NCI-H2196 treated with DMSO at 0.1 percent for 48 hours (cell line): ENCODE measurements around the gene SOX9.
A peak's percentile ranks its signal among the peaks of the same experiment; 100 is the strongest.
"Not testable (repeated sequence)": the region's sequence is repeated elsewhere in the genome, so short reads cannot be mapped to it uniquely, and the experiment has no call there.

Experiments
- DNase-seq: peaks from one replicate; lab custom pipeline; 2025; ENCODE audit not compliant: unreplicated experiment; lab: John Stamatoyannopoulos, UW

SOX9 gene

GRCh38 chr17:72110942-72111318 lies 9.9 kb upstream of the SOX9 start:
- no peak for DNase-seq

GRCh38 chr17:72111336-72111923 lies 9.4 kb upstream of the SOX9 start:
- DNase-seq, result no peak

DNA sequence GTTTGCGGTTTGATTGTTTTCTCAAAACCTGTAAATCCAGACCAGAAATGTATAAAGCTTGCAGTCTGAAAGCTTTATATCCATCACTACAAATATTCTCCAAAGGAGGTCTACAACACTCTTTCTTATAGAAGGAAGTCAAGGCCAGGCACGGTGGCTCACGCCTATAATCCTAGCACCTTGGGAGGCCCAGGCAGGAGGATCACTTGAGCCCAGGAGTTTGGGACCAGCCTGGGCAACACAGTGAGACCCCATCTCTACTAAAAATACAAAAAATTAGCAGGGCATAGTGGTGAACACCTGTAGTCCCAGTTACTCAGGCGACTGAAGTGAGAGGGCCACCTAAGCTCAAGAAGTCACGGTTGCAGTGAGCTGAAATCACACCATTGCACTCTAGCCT lies 8.9 kb upstream of the SOX9 start:
- not testable (repeated sequence) for DNase-seq

DNA sequence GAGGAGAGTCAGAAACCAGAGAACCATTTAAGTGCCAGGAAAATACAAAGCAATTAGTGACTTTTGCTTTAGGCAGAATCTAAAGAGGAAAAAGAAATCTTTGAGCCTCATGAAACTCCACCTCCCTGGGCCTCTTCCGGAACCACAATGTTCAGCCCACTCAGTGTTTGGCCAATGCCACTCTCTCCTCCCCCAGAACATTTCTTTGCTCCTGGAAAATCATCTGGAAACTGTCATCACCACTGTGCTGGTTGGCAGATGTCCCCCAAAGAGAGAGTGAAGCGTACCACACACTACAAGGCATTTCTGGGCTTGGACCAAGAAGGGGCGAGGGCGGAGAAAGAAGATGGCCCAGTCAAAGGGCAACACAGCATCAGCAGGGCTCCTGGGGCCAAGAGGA lies 7.1 kb upstream of the SOX9 start:
- no peak for DNase-seq

- no peak for DNase-seq
Measured at GRCh38 chr17:72115781-72116525, 4.9 kb upstream of the SOX9 start.

GRCh38 chr17:72116661-72117521 lies 3.9 kb upstream of the SOX9 start:
- no peak for DNase-seq

GRCh38 chr17:72117535-72118334 lies 3.1 kb upstream of the SOX9 start:
- DNase-seq, result no peak

GRCh38 chr17:72118335-72119076 lies 2.3 kb upstream of the SOX9 start:
- DNase-seq, result peak; percentile 33

DNA sequence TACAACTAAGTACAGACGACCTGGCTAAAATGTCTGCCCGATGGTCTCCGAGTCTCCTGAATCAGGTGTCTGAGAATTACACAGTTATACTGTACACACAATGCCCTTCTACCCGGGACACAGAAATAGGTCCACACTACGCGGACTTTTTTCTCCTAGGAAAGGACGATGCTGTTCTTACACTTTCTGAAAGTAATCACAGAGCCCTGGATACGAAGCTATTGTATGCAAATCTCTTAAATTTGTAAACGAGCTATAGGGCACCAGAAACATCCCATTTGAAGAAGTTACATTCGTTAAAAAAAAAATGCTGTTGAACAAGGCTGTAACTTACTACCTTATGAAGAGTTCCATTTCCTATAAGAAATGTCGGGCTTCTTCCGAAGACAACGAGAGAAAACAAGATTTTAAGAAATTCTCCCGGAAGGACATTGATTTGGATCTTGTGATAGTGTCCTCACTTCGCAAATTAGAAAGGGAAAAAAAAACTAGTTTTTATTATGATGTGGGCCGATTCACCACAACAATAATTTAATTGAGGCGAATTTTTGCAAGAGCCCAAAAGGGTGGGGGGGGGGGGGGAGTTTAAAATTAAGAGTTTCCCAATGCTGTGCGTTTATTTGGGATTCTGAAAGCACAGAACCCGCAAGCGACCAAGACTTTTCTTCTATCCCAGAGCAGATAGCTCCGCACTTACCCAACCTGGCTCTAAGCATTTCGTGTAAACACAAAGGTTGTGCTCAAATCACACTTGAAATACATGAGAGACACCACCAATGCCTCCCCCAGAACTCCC lies 1.5 kb upstream of the SOX9 start:
- no peak for DNase-seq

DNA sequence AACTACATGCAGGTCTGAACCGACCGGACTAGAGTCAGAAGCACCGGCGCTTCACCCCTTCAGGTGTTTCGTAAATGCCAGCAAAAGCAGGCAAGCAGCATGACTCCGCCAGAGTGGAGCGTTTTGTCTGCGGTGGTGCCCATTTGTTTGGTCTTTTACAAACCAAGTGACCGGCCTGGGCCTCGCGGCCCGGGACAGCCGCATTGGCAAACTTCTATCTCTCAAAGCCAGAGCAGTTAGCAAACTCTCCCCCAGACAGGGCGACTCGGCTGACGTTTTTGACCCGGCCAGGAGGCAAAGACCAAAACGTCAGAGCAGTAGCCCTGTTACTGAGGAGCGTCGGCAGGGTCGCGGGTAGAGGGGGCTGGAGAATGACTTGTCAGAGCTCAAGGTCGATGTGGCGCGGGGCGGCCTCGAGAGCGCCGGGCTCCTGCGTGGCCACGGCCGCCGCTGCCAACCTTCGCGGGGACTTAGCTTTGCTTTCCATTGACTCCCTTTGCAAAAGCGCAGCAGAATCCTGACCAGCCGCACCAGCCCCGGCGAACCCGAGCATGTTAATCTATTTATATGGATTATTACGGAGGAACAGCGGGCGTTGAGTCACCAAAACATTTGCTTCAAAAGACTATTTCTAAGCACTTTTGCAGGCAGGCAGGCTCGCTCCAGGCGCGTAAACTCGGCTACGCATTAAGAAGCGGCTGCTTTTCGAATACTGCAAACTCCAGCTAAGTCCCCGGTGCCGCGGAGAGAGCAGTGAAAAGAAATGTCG lies 763 bp upstream of the SOX9 start:
- DNase-seq, result no peak

DNA sequence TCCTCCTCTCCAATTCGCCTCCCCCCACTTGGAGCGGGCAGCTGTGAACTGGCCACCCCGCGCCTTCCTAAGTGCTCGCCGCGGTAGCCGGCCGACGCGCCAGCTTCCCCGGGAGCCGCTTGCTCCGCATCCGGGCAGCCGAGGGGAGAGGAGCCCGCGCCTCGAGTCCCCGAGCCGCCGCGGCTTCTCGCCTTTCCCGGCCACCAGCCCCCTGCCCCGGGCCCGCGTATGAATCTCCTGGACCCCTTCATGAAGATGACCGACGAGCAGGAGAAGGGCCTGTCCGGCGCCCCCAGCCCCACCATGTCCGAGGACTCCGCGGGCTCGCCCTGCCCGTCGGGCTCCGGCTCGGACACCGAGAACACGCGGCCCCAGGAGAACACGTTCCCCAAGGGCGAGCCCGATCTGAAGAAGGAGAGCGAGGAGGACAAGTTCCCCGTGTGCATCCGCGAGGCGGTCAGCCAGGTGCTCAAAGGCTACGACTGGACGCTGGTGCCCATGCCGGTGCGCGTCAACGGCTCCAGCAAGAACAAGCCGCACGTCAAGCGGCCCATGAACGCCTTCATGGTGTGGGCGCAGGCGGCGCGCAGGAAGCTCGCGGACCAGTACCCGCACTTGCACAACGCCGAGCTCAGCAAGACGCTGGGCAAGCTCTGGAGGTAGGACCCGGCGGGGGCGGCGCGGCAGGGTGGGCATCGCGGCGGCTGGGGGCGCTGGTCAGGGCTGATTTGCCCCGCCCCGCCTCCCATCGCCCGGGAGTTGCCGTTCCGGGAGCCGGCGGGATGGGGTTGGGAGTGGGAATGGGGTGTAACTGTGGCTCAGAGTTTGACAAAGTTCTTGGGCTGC lies 567 bp downstream of the SOX9 start:
- DNase-seq, result no peak

GRCh38 chr17:72122010-72122764 lies 1.4 kb downstream of the SOX9 start:
- no peak for DNase-seq

DNA sequence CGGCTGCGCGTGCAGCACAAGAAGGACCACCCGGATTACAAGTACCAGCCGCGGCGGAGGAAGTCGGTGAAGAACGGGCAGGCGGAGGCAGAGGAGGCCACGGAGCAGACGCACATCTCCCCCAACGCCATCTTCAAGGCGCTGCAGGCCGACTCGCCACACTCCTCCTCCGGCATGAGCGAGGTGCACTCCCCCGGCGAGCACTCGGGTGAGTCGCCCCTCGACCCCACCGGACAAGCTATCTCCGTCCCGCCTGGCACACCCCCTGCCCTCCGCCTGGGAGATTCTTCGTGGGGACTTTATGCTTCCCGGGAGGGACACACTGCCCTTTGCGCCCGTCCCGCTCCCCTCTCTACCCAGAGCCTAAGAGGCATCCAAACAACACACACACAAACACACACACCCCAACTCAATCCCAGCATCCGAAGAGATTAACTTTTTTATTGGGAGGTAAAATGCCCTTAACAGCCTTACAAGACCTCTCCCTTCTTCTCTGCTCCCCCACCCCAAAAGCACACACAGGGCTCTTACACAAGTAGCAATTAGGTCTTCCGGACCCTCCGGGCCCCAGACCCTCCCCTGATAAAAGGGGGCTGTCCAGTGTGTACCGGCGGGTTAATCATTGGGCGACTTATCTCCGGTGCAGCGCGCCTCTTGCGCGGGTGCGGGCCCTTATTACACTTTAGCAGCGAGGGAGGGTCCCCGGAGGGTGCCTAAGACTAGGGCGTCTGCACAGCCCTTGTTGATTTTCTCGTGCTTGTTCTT lies 2.1 kb downstream of the SOX9 start:
- DNase-seq, result no peak

DNA sequence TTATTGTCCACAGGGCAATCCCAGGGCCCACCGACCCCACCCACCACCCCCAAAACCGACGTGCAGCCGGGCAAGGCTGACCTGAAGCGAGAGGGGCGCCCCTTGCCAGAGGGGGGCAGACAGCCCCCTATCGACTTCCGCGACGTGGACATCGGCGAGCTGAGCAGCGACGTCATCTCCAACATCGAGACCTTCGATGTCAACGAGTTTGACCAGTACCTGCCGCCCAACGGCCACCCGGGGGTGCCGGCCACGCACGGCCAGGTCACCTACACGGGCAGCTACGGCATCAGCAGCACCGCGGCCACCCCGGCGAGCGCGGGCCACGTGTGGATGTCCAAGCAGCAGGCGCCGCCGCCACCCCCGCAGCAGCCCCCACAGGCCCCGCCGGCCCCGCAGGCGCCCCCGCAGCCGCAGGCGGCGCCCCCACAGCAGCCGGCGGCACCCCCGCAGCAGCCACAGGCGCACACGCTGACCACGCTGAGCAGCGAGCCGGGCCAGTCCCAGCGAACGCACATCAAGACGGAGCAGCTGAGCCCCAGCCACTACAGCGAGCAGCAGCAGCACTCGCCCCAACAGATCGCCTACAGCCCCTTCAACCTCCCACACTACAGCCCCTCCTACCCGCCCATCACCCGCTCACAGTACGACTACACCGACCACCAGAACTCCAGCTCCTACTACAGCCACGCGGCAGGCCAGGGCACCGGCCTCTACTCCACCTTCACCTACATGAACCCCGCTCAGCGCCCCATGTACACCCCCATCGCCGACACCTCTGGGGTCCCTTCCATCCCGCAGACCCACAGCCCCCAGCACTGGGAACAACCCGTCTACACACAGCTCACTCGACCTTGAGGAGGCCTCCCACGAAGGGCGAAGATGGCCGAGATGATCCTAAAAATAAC lies 3.0 kb downstream of the SOX9 start:
- DNase-seq, result no peak

DNA sequence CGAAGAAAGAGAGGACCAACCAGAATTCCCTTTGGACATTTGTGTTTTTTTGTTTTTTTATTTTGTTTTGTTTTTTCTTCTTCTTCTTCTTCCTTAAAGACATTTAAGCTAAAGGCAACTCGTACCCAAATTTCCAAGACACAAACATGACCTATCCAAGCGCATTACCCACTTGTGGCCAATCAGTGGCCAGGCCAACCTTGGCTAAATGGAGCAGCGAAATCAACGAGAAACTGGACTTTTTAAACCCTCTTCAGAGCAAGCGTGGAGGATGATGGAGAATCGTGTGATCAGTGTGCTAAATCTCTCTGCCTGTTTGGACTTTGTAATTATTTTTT lies 3.6 kb downstream of the SOX9 start:
- DNase-seq, result no peak

DNA sequence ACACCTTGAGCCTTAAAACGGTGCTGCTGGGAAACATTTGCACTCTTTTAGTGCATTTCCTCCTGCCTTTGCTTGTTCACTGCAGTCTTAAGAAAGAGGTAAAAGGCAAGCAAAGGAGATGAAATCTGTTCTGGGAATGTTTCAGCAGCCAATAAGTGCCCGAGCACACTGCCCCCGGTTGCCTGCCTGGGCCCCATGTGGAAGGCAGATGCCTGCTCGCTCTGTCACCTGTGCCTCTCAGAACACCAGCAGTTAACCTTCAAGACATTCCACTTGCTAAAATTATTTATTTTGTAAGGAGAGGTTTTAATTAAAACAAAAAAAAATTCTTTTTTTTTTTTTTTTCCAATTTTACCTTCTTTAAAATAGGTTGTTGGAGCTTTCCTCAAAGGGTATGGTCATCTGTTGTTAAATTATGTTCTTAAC lies 4.4 kb downstream of the SOX9 start:
- DNase-seq, result no peak
